ENCODE measurements around the gene IFI30.

The IFI30 gene

DNA sequence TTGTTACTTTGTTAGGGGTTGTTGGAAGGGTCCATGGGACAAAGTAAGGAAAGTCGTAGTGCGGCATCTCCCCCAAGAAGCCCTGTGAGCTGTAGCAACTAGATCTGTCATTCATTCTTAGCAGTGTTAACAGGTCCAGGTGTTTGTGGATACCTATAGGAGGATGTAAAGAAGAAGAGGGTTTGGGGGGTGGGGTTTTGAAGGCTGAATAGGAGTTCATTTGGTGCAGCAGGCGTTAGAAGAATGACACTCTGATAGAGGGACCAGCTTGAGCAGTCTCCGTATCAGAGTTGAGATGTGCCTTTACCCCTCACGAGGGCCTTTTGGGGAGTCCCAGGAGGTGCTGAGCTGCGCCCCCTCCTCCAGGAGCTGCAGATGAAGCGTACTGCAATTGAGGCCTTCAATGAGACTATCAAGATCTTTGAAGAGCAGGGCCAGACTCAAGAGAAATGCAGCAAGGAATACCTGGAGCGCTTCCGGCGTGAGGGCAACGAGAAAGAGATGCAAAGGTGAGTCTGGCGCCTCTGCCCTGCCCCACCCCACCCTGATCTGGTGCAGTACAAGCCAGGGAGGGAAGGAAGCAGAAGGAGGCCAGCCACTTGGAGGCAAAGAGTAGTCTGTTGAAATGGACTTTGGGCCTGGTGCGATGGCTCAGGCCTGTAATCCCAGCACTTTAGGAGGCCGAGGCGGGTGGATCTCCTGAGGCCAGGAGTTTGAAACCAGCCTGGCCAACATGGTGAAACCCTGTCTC is 7.6 kb upstream of the IFI30 start:
- TF ChIP-seq ZFX (IDR thresholded peaks at IDR 0.05; ENCODE audit: borderline replicate concordance): no peak
- no peak for TF ChIP-seq CTCF (IDR thresholded peaks at IDR 0.05)
- H3K27ac ChIP-seq: no peak overlapping the region

GRCh38 chr19:18167011-18167410 is 6.6 kb upstream of the IFI30 start:
- no peak for TF ChIP-seq CTCF (IDR thresholded peaks at IDR 0.05)
- TF ChIP-seq ZFX (IDR thresholded peaks at IDR 0.05; ENCODE audit: borderline replicate concordance): no peak
- no peak overlapping the region for H3K27ac ChIP-seq

DNA sequence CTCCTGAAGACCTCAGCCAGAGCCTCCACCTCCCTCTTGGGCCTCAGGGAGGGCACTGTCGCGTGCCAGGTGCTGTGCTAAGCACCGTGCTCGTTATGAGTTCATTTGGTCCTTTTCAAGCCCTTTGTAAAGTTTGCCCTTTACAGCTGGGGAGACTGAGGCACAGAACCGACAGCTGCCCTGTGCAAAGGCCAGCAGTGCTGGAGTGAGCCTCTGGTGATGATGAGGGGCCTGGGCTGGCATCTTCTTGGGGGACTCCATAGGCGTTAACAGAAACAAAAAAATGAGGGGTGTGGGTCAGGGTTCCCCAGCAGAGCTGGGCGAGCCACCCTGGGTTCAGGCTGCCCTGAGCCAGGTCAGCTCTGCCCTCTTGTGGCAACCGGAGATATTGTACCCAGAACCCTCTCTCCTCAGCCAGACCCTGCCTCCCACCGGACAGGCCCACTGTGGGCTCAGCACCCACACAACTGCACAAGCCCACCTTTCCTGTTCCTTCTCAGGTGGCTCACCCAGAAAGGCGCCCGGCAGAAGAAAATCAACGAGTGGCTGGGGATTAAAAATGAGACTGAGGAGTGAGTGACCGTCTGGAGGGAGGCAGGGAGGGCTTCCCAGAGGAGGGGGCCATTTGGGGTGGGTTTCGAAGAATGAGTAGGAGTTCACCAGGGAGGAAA is 5.5 kb upstream of the IFI30 start:
- H3K27ac ChIP-seq: no peak overlapping the region
- no peak for TF ChIP-seq ZFX (IDR thresholded peaks at IDR 0.05; ENCODE audit: borderline replicate concordance)
- TF ChIP-seq CTCF (IDR thresholded peaks at IDR 0.05): peak; percentile 86

- H3K27ac ChIP-seq: no peak overlapping the region
- TF ChIP-seq ZFX (IDR thresholded peaks at IDR 0.05; ENCODE audit: borderline replicate concordance) (no peak), CTCF (IDR thresholded peaks at IDR 0.05) (no peak)
These were observed 4.8 kb upstream of the IFI30 start for GRCh38 chr19:18168673-18169381.

DNA sequence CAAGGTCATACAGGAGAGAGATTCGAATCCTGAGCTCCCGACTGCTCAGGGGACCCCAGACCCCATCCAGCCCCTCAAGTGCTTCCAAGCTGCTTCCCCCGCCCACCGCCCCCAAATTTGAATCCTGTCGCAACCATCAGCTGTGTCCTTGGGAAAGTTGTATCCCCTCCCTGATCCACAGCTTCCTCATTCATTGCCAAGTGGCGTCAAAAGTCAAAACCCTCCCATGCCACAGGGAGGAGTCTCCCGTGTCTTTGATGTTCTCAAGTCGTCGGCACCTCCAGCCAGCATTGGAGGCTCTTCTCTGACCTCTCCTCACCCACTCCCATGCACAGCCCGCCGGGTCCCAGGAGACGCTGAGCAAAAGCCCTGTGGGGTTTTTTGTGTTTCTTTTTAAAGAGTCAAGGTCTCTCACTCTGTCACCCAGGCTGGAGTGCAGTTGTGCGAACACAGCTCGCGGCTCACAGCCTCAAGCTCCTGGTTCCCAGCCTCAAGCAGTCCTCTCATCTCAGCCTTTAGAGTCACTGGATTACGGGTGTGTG is 2.8 kb upstream of the IFI30 start:
- TF ChIP-seq CTCF (IDR thresholded peaks at IDR 0.05): no peak
- no peak for TF ChIP-seq ZFX (IDR thresholded peaks at IDR 0.05; ENCODE audit: borderline replicate concordance)
- H3K27ac ChIP-seq: peak overlapping the region; percentile 36

DNA sequence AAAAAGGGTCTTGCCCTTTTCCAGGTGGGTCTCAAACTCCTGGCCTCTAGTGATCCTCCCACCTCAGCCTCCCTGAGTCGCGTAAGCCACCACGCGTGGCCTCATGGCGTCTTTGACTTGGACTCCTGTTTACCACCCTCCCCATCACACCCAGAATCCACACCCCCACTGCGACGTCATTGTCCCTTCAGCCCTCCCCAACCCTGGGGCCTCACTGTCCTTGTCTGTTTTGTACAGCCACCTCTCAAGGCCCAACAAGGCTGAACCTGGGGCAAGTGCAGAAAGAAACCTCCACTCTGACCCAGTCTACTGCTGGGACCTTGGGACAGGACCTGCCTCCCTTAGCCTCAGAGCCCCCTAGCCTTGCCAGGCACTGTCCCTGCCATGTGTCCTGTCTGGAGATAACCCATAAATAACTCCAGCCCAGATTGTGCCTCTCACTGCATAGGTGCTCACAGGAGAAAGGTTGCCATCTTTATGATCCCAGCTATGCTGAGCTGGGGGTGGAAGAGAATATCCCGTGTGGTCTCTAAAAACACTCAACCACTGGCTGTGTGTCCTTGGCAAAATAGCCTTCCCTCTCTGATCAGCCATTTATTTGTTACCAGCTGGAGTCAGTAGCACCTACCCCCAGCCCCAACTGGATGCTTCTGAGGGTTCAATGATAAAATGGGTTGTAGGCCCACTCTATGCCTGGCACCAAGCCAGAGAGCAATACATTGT is 1.8 kb upstream of the IFI30 start:
- peak overlapping the region; percentile 36; the same call in 1 of the 2 replicates for H3K27ac ChIP-seq
- TF ChIP-seq ZFX (IDR thresholded peaks at IDR 0.05; ENCODE audit: borderline replicate concordance) (no peak), CTCF (IDR thresholded peaks at IDR 0.05) (no peak)

Measured in 22Rv1 (cell line).